ENCODE results near the gene TP53BP1. TPM values are rescaled to one million over a fixed set of nuclear protein-coding genes. Genes with fewer than 3 reads are reported as not detected.

The TP53BP1 gene
- total and polyA plus RNA-seq, 12 donors: 22.8 to 80.9 (median 43.7) TPM

GRCh38 chr15:43518197-43518761 is 25.3 kb upstream of the TP53BP1 start:
- Histone ChIP-seq H3K27ac (peak overlapping the region in 2 of 5 donors; percentile 30 to 52), H3K9me3 (replicated peaks in 1 of 3) (no peaks in the 10 kb centered on the region), H3K4me1 (replicated peaks in 1 of 2) (peaks cover 0 to 29% of the 10 kb centered on the region in 2 donors), H3K36me3 (replicated peaks in 1 of 2) (peaks cover 0 to 18% of the 10 kb centered on the region in 2 donors), H3K4me3 (peak overlapping the region in 2 of 4 donors; percentile 0 to 50), H3K27me3 (no peaks in the 10 kb centered on the region)
- intact Hi-C loops (cut with DNase I): loop anchor here in 1 of 2 donors (10.0 kb wide), 1 partner anchor 73 kb away; no protein-coding TSS in a partner anchor
- TF ChIP-seq POLR2A (IDR thresholded peaks at IDR 0.05): peak in 1 of 2 donors; percentile 29
- no peak for TF ChIP-seq CTCF (IDR thresholded peaks at IDR 0.05)
- WGBS, 4 donors: 12 to 19% (median 15%) methylated on average over 8 to 18 of the region's 18 CpGs
- peak in 4 of 7 donors; percentile 18 to 58 (median 39) for DNase-seq

GRCh38 chr15:43517354-43518196 is 24.6 kb upstream of the TP53BP1 start, which contains the start of gene MAP1A:
TSS of gene MAP1A (plus strand) at chr15:43517608. CDS start at chr15:43521474, 3,866 bp downstream.
- Histone ChIP-seq H3K36me3 (replicated peaks in 1 of 2) (peaks cover 0 to 14% of the 10 kb centered on the region in 2 donors), H3K9me3 (replicated peaks in 1 of 3) (no peaks in the 10 kb centered on the region), H3K27me3 (no peaks in the 10 kb centered on the region), H3K27ac (peak within 1 kb of the TSS in 2 of 5 donors; percentile 51 to 61), H3K4me3 (peak within 1 kb of the TSS in 2 of 4 donors; percentile 0 to 50), H3K4me1 (replicated peaks in 1 of 2) (peaks cover 0 to 29% of the 10 kb centered on the region in 2 donors)
- TF ChIP-seq POLR2A (IDR thresholded peaks at IDR 0.05) (no peak), CTCF (IDR thresholded peaks at IDR 0.05) (no peak)
- WGBS, 4 donors: 23 to 37% (median 27%) methylated on average over 11 to 15 of the region's 15 CpGs
- DNase-seq: peak in 2 of 7 donors; percentile 15 to 79
- intact Hi-C loops (cut with DNase I): loop anchor here in 1 of 2 donors (10.0 kb wide), 1 partner anchor 73 kb away; no protein-coding TSS in a partner anchor

- peak in 2 of 7 donors; percentile 9 to 45 for DNase-seq
- peak overlapping the region in 1 of 4 donors; percentile 50 for H3K4me3 ChIP-seq
- peaks cover 0 to 11% of the 10 kb centered on the region in 2 donors for H3K36me3 ChIP-seq (replicated peaks in 1 of 2)
- 54 to 66% (median 59%) methylated on average over 4 of the region's 4 CpGs for WGBS, 4 donors
- TF ChIP-seq POLR2A (IDR thresholded peaks at IDR 0.05): no peak
- no peak for TF ChIP-seq CTCF (IDR thresholded peaks at IDR 0.05)
- H3K9me3 ChIP-seq (replicated peaks in 1 of 3): no peaks in the 10 kb centered on the region
- intact Hi-C loops (cut with DNase I): loop anchor here in 1 of 2 donors (10.0 kb wide), 1 partner anchor 72 kb away; no protein-coding TSS in a partner anchor
- peak overlapping the region in 2 of 5 donors; percentile 51 to 61 for H3K27ac ChIP-seq
- peaks cover 0 to 29% of the 10 kb centered on the region in 2 donors for H3K4me1 ChIP-seq (replicated peaks in 1 of 2)
- no peaks in the 10 kb centered on the region for H3K27me3 ChIP-seq
These were observed 23.9 kb upstream of the TP53BP1 start for GRCh38 chr15:43516801-43517353.
